GM06990 (cell line): ENCODE results near the gene DNAL1.

ENCODE experiments used
- DNase-seq: peaks from one replicate; pipeline ENCODE4 v3.0.0-alpha.2; 2011; ENCODE audit not compliant: insufficient read length; ENCODE audit errors: extremely low read depth
- H3K27me3 ChIP-seq: replicated peaks from 2 replicates; pipeline ENCODE4 v1.6.0; 2011; ENCODE audit warnings: low read length; ENCODE audit not compliant: control insufficient read depth, insufficient read depth
- H3K36me3 ChIP-seq: 2 replicates; pipeline ENCODE4 v1.5.1; 2011; ENCODE audit warnings: low read length; ENCODE audit not compliant: control insufficient read depth, insufficient read depth
- H3K4me3 ChIP-seq: replicated peaks from 2 replicates; pipeline ENCODE4 v1.5.1; 2011; ENCODE audit warnings: low read depth, mild to moderate bottlenecking, control low read depth, low read length
- TF ChIP-seq, protein P1 (sequence below): IDR thresholded peaks from 2 replicates; pipeline ENCODE4 v1.5.1; 2011; ENCODE audit warnings: low read length, control low read depth, mild to moderate bottlenecking, inconsistent platforms; ENCODE audit not compliant: insufficient read depth, poor library complexity, severe bottlenecking

Gene DNAL1

DNA sequence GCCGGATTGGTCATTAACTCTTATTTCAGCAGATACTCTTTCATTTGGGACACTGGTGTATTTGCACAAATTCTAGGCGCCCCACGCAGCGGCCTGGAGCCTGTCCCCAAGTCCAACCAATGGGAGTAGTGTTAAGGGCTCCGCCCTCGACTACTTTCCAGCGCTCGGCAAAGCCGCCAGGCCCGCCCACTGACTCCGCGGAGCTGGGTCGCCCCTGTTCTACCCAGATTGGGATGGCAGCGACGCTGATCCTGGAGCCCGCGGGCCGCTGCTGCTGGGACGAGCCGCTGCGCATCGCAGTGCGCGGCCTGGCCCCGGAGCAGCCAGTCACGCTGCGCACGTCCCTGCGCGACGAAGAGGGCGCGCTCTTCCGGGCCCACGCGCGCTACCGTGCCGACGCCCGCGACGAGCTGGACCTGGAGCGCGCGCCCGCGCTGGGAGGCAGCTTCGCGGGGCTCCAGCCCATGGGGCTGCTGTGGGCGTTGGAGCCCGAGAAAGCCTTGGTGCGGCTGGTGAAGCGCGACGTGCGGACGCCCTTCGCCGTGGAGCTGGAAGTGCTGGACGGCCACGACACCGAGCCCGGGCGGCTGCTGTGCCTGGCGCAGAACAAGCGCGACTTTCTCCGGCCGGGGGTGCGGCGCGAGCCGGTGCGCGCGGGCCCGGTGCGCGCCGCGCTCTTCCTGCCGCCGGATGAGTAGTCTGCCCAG is 32.3 kb upstream of the DNAL1 start, which contains the start of gene ACOT6:
ACOT6 (plus strand) TSS at position 179 of the 707 bp plus-strand sequence; CDS start at position 234, 55 bp downstream.
- peak within 1 kb of the TSS; percentile 70 for H3K4me3 ChIP-seq
- no peaks in the 10 kb centered on the region for H3K36me3 ChIP-seq
- DNase-seq, result peak; percentile 70
- H3K27me3 ChIP-seq, result no peaks in the 10 kb centered on the region
- TF ChIP-seq, protein P1, sequence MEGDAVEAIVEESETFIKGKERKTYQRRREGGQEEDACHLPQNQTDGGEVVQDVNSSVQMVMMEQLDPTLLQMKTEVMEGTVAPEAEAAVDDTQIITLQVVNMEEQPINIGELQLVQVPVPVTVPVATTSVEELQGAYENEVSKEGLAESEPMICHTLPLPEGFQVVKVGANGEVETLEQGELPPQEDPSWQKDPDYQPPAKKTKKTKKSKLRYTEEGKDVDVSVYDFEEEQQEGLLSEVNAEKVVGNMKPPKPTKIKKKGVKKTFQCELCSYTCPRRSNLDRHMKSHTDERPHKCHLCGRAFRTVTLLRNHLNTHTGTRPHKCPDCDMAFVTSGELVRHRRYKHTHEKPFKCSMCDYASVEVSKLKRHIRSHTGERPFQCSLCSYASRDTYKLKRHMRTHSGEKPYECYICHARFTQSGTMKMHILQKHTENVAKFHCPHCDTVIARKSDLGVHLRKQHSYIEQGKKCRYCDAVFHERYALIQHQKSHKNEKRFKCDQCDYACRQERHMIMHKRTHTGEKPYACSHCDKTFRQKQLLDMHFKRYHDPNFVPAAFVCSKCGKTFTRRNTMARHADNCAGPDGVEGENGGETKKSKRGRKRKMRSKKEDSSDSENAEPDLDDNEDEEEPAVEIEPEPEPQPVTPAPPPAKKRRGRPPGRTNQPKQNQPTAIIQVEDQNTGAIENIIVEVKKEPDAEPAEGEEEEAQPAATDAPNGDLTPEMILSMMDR, result no peak

DNA sequence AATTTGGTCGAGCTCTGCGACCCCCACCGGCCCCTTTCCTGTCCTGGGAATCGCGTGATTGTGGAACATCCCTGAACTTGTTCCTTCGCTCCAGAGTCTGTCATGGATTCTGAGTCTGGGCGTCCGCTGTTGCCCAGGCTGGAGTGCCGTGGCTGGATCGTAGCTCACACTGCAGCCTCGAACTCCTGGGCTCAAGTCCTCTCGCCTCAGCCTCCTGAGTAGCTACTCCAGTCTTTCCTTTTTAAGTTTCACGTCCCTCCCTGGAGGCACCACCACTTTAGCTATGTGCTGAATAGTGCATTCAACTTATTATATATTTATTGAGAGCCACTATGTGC is 31.8 kb upstream of the DNAL1 start:
- TF ChIP-seq, protein P1, result no peak
- no peaks in the 10 kb centered on the region for H3K36me3 ChIP-seq
- H3K27me3 ChIP-seq, result no peaks in the 10 kb centered on the region
- peak overlapping the region; percentile 70 for H3K4me3 ChIP-seq
- DNase-seq, result no peak

DNA sequence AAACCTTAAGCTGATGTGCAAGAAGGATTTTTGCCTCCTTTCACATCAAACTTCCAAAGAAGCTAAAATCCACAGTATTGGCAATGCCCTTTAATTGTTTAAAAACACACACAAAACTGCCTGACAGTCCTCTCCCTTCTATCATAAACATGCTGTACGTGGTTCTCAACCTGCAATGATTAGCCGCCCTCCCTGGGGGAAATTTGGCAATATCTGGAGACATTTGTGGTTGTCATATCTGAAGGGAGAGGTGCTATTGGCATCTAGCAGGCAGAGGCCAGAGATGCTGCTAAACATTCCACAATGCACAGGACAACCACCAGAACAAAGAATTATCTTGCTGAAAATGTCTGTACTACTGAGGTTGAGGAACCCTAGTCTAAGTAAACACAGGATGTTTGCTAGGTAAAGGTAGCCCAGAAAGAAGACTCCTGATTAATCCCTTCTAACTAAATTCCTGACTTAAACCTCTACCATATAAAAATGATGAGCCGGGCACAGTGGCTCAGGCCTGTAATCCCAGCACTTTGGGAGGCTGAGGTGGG is 31.3 kb upstream of the DNAL1 start:
- no peaks in the 10 kb centered on the region for H3K27me3 ChIP-seq
- H3K36me3 ChIP-seq, result no peaks in the 10 kb centered on the region
- no peak overlapping the region for H3K4me3 ChIP-seq
- DNase-seq, result no peak
- TF ChIP-seq, protein P1, result no peak

DNA sequence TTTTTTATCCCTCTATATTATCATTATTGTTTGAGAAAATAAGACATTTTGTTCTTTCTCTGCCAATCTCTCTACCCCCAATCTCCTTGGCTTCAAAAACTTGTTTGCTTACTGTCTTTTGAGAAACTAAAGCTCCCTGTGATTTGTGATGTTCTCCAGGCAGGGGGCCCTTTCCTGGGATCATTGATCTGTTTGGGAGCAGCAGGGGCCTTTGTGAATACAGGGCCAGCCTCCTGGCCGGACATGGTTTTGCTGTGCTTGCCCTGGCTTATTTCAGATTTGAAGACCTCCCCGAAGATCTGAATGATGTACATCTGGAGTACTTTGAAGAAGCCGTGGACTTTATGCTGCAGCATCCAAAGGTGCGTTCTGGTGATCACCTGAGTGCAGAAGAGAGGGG is 28.0 kb upstream of the DNAL1 start:
- DNase-seq, result no peak
- Histone ChIP-seq H3K36me3 (no peaks in the 10 kb centered on the region), H3K27me3 (no peaks in the 10 kb centered on the region), H3K4me3 (no peak overlapping the region)
- TF ChIP-seq, protein P1, result no peak

DNA sequence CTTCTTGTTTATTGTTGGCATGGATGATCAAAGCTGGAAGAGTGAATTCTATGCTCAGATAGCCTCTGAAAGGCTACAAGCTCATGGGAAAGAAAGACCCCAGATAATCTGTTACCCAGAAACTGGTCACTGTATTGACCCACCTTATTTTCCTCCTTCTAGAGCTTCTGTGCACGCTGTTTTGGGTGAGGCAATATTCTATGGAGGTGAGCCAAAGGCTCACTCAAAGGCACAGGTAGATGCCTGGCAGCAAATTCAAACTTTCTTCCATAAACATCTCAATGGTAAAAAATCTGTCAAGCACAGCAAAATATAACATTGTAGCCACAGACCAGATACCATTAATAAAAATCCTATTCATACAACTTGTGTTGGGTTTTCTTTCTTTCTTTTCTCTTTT is 25.3 kb upstream of the DNAL1 start:
- TF ChIP-seq, protein P1, result no peak
- Histone ChIP-seq H3K4me3 (no peak overlapping the region), H3K27me3 (no peaks in the 10 kb centered on the region), H3K36me3 (no peaks in the 10 kb centered on the region)
- no peak for DNase-seq
